Subcutaneous adipose tissue (tissue), 4 donors: Measurements from ENCODE around the gene ARL10. TPM values are rescaled to one million over a fixed set of nuclear protein-coding genes. Genes with fewer than 3 reads are reported as not detected.

Experiments used
- CTCF ChIP-seq: fragments of 450-650 bp; IDR thresholded peaks from one replicate; pipeline ENCODE4 v1.5.1; 2016; ENCODE audit warnings: low read depth, mild to moderate bottlenecking, control low read depth, antibody characterized with exemption, moderate library complexity
- total RNA-seq, 4 donors: library from RNA; depleted of rRNA; stranded (reverse); fragments of >200 nt; gene quantifications; one replicate each; pipeline ENCODE4 v1.1.0, GENCODE V29; 2016

Gene ARL10
- total RNA-seq, 4 donors from 2014 or later: 4.4 to 12.6 (median 5.7) TPM

GRCh38 chr5:176391999-176392398 lies 26.7 kb downstream of the ARL10 start:
- no peak for TF ChIP-seq CTCF

- no peak for TF ChIP-seq CTCF
Observed at GRCh38 chr5:176392526-176392925, 27.2 kb downstream of the ARL10 start.

- no peak for TF ChIP-seq CTCF
Observed at GRCh38 chr5:176394096-176394495, 28.8 kb downstream of the ARL10 start.

GRCh38 chr5:176394881-176395675 lies 29.8 kb downstream of the ARL10 start:
- no peak for TF ChIP-seq CTCF

- TF ChIP-seq CTCF: no peak
Observed at GRCh38 chr5:176396330-176396729, 31.0 kb downstream of the ARL10 start.

- TF ChIP-seq CTCF: no peak
Observed at GRCh38 chr5:176397736-176398420, 32.6 kb downstream of the ARL10 start.

GRCh38 chr5:176400382-176401156 lies 35.3 kb downstream of the ARL10 start:
- no peak for TF ChIP-seq CTCF
